ENCODE results near the gene TAF10. TPM values are rescaled to one million over a fixed set of nuclear protein-coding genes. Genes with fewer than 3 reads are reported as not detected.
A peak's percentile ranks its signal among the peaks of the same experiment; 100 is the strongest.

TAF10 gene
- total RNA-seq, 1 experiment from 2014 or later, result 142 TPM

- intact Hi-C loops (cut with micrococcal nuclease; ENCODE audit: unreplicated experiment), result no loop called here
Observed at GRCh38 chr11:6622261-6623171, 10.5 kb upstream of the TAF10 start.

GRCh38 chr11:6621711-6622211, 9.7 kb upstream of the TAF10 start:
- Histone ChIP-seq H3K4me3 (ENCODE audit: low read depth, low read length) (no peak overlapping the region), H3K27me3 (replicated peaks; ENCODE audit: control insufficient read depth, insufficient read depth, low read length) (no peaks in the 10 kb centered on the region), H3K4me1 (no peaks in the 10 kb centered on the region), H3K9me3 (no peaks in the 10 kb centered on the region), H3K36me3 (ENCODE audit: control insufficient read depth, insufficient read depth, low read length) (no peaks in the 10 kb centered on the region)
- no peak for DNase-seq
- H3K27me3 Mint-ChIP-seq (ENCODE audit: insufficient read depth, unreplicated experiment), result no peaks in the 10 kb centered on the region
- no TSS peak for BruUV-seq (replicated peaks)
- intact Hi-C loops (cut with micrococcal nuclease; ENCODE audit: unreplicated experiment), result no loop called here
- no peaks in the 10 kb centered on the region for H3K4me1 Mint-ChIP-seq (ENCODE audit: low read depth, unreplicated experiment)
- no peak overlapping the region for H3K27ac Mint-ChIP-seq (ENCODE audit: unreplicated experiment)
- ChIA-PET CTCF (interaction anchor here (0.9 kb wide), 1 partner anchor 242 kb away, joined by 3 read pairs; no protein-coding TSS in a partner anchor), POLR2A (no interaction called here)
- no peaks in the 10 kb centered on the region for H3K9me3 Mint-ChIP-seq (ENCODE audit: unreplicated experiment)
- H3K36me3 Mint-ChIP-seq (ENCODE audit: insufficient read depth, unreplicated experiment), result peaks cover 5% of the 10 kb centered on the region
- TF ChIP-seq, protein P1, sequence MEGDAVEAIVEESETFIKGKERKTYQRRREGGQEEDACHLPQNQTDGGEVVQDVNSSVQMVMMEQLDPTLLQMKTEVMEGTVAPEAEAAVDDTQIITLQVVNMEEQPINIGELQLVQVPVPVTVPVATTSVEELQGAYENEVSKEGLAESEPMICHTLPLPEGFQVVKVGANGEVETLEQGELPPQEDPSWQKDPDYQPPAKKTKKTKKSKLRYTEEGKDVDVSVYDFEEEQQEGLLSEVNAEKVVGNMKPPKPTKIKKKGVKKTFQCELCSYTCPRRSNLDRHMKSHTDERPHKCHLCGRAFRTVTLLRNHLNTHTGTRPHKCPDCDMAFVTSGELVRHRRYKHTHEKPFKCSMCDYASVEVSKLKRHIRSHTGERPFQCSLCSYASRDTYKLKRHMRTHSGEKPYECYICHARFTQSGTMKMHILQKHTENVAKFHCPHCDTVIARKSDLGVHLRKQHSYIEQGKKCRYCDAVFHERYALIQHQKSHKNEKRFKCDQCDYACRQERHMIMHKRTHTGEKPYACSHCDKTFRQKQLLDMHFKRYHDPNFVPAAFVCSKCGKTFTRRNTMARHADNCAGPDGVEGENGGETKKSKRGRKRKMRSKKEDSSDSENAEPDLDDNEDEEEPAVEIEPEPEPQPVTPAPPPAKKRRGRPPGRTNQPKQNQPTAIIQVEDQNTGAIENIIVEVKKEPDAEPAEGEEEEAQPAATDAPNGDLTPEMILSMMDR (IDR thresholded peaks at IDR 0.05; ENCODE audit: insufficient read depth in 1 of 2, low read depth in 1 of 2, low read length in 1 of 2, severe bottlenecking in 1 of 2, unreplicated experiment in 1 of 2), result no peak
- H3K4me3 Mint-ChIP-seq (ENCODE audit: unreplicated experiment), result no peak overlapping the region

More at GRCh38 chr11:6622261-6623171, 10.5 kb upstream of the TAF10 start:
- H3K4me1 Mint-ChIP-seq (ENCODE audit: low read depth, unreplicated experiment), result no peaks in the 10 kb centered on the region
- H3K9me3 Mint-ChIP-seq (ENCODE audit: unreplicated experiment), result no peaks in the 10 kb centered on the region
- Histone ChIP-seq H3K9me3 (no peaks in the 10 kb centered on the region), H3K4me3 (ENCODE audit: low read depth, low read length) (no peak overlapping the region), H3K27me3 (replicated peaks; ENCODE audit: control insufficient read depth, insufficient read depth, low read length) (no peaks in the 10 kb centered on the region), H3K4me1 (no peaks in the 10 kb centered on the region), H3K36me3 (ENCODE audit: control insufficient read depth, insufficient read depth, low read length) (no peaks in the 10 kb centered on the region)
- no peaks in the 10 kb centered on the region for H3K27me3 Mint-ChIP-seq (ENCODE audit: insufficient read depth, unreplicated experiment)
- no peak overlapping the region for H3K27ac Mint-ChIP-seq (ENCODE audit: unreplicated experiment)
- no TSS peak for BruUV-seq (replicated peaks)
- TF ChIP-seq, protein P1 (IDR thresholded peaks at IDR 0.05; ENCODE audit: insufficient read depth in 1 of 2, low read depth in 1 of 2, low read length in 1 of 2, severe bottlenecking in 1 of 2, unreplicated experiment in 1 of 2), result peak in 1 of 2 experiments; percentile 1
- no peak overlapping the region for H3K4me3 Mint-ChIP-seq (ENCODE audit: unreplicated experiment)
- POLR2A ChIA-PET, result no interaction called here
- no peak for DNase-seq
- CTCF ChIA-PET, result no interaction called here
- peaks cover 5% of the 10 kb centered on the region for H3K36me3 Mint-ChIP-seq (ENCODE audit: insufficient read depth, unreplicated experiment)

GRCh38 chr11:6620636-6621035, 8.6 kb upstream of the TAF10 start:
- Mint-ChIP-seq H3K27me3 (ENCODE audit: insufficient read depth, unreplicated experiment) (no peaks in the 10 kb centered on the region), H3K36me3 (ENCODE audit: insufficient read depth, unreplicated experiment) (no peaks in the 10 kb centered on the region), H3K4me3 (ENCODE audit: unreplicated experiment) (no peak overlapping the region), H3K27ac (ENCODE audit: unreplicated experiment) (no peak overlapping the region), H3K4me1 (ENCODE audit: low read depth, unreplicated experiment) (no peaks in the 10 kb centered on the region), H3K9me3 (ENCODE audit: unreplicated experiment) (no peaks in the 10 kb centered on the region)
- BruUV-seq (replicated peaks), result no TSS peak
- Histone ChIP-seq H3K9me3 (no peaks in the 10 kb centered on the region), H3K4me3 (ENCODE audit: low read depth, low read length) (no peak overlapping the region), H3K36me3 (ENCODE audit: control insufficient read depth, insufficient read depth, low read length) (no peaks in the 10 kb centered on the region), H3K27me3 (replicated peaks; ENCODE audit: control insufficient read depth, insufficient read depth, low read length) (no peaks in the 10 kb centered on the region), H3K4me1 (no peaks in the 10 kb centered on the region)
- ChIA-PET CTCF (no interaction called here), POLR2A (no interaction called here)
- DNase-seq, result no peak
- intact Hi-C loops (cut with micrococcal nuclease; ENCODE audit: unreplicated experiment), result no loop called here
- TF ChIP-seq, protein P1 (IDR thresholded peaks at IDR 0.05; ENCODE audit: insufficient read depth in 1 of 2, low read depth in 1 of 2, low read length in 1 of 2, severe bottlenecking in 1 of 2, unreplicated experiment in 1 of 2), result no peak

Measured in Caco-2 (cell line).